HG03159 (cell line): ENCODE measurements around the gene NAT9.

Source experiments
- ATAC-seq: cut with Tn5 transposase; IDR thresholded peaks from one replicate; pipeline ENCODE4 v1.9.1; 2021; ENCODE audit warnings: mild to moderate bottlenecking, moderate library complexity; ENCODE audit not compliant: unreplicated experiment

NAT9 gene

GRCh38 chr17:74763565-74764387 lies 12.4 kb downstream of the NAT9 start:
- ATAC-seq: no peak

- no peak for ATAC-seq
These were observed 14.2 kb downstream of the NAT9 start for GRCh38 chr17:74761931-74762330.

- ATAC-seq: no peak
These were observed 14.7 kb downstream of the NAT9 start for GRCh38 chr17:74761419-74761818.

- no peak for ATAC-seq
These were observed 15.6 kb downstream of the NAT9 start for GRCh38 chr17:74760404-74761105.

- ATAC-seq: no peak
These were observed 16.2 kb downstream of the NAT9 start for GRCh38 chr17:74759941-74760340.

DNA sequence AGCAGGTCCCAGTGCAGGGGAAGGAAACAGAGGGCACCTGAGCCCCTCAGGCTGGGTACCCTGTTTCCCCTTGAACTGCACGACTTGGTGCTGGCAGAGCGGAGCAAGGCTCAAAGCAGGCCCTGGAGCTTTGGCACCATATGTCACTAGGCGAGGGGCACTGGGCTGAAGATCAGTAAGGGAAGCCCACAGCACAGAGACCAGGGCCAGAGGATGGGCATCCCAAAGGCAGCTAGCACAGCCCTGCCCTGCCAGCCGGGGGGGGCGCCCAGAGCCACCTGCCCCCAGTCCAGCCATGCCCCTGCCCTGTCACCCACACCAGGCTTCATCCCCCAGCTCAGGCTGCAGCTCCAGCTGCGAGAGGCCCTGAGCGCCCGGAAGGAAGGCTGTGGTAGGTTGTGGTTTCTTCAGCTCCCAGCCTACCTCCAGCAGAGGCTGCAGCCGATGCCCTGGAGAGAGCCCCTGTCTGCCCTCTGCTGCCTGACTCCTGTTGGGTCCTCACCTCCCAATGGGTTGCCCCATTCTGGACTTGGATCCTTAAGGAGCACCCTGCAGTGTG lies 16.8 kb downstream of the NAT9 start:
- no peak for ATAC-seq

GRCh38 chr17:74758848-74759168 lies 17.3 kb downstream of the NAT9 start:
- ATAC-seq: no peak

- no peak for ATAC-seq
These were observed 18.0 kb downstream of the NAT9 start for GRCh38 chr17:74757931-74758847.

DNA sequence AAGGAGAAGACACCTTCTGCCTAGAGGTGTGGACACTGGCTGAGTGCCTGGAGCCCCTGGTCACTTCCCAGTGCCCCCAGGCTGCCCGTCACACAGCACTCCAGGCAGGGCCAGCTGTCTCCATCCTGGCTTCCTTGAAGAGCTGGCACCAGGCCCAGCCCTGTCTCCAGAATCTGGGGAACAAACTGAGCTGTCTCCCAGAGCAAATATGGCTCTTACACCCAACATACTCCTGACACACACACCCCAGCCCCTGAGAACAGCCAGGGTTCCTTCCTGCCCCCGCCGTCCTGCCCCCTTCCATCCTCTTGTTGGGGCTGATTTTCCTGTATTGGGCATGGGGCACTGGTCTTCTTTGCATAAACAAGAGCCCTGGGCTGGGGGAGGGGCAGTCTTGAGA lies 18.6 kb downstream of the NAT9 start:
- ATAC-seq: no peak

DNA sequence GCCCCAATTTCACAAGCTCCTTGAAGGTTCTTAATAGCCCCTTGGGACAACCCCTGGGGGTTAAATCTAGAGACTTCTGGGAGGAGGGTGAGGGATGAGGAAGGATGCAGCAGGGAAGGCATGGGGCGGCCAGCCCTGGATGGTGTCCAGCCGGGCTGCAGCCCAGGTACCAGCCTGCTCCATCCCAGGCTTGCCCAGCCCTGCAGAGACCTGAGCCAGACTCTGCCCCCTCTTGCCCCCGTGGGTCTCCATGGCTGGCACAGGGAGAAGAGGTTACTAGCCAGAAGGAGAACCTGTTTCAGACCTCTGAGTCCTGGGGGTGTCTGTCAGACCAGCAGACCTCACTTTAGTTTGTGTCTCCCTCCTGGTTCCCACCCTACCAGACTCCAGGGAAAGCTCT lies 19.3 kb downstream of the NAT9 start:
- no peak for ATAC-seq

DNA sequence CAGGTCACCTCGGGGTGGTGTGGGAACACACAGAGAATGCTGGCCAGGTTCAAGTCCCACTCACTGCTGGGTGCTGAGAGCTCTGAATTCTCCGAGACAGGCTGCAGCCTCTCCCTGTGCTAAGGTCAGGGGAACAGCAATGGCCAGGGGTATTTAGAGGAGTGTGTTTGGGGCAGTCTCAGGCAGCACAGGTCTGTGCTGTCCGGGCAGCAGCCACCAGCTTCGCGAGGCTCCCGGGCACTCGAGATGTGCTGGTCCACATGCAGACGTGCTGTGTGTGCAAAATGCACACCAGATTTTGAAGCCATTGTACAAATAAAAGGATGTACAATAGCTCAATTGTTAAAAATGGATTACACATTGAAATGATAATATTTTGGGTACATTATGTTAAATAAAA lies 20.6 kb downstream of the NAT9 start:
- no peak for ATAC-seq

GRCh38 chr17:74754832-74755231 lies 21.3 kb downstream of the NAT9 start:
- ATAC-seq: no peak

DNA sequence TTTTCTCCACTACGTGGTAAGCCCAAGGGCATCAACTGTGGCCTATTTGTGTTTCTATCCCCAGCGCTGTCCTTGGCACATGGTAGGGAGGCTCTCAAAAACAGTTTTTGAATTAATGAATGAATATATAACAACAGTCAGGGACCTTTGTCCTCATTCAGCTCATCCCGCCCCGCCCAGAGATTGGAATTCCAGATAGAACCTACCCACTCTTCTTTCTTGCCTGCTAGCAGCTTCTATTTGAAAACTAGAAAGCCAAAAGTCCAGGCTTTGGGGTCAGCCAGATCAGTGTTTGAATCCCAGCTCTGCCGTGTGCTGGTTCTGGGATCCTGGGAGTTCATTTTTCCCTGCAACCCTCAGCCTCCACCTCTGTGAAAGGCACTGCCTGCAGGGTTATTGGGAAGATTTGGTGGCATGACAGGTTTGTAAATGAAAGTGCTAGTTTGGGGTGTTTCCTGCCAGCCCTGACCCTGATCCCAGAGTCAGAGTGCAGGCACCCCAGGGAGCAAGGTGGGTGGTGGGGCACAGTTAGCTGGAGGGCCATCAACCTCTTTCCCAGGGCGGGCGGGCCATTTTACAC lies 23.2 kb downstream of the NAT9 start:
- ATAC-seq: no peak

- ATAC-seq: no peak
These were observed 23.7 kb downstream of the NAT9 start for GRCh38 chr17:74752415-74752814.

GRCh38 chr17:74750327-74751069 lies 25.6 kb downstream of the NAT9 start:
- no peak for ATAC-seq

- no peak for ATAC-seq
These were observed 26.2 kb downstream of the NAT9 start for GRCh38 chr17:74750039-74750326.

- peak; percentile 13 for ATAC-seq
These were observed 26.7 kb downstream of the NAT9 start for GRCh38 chr17:74749279-74750038.

DNA sequence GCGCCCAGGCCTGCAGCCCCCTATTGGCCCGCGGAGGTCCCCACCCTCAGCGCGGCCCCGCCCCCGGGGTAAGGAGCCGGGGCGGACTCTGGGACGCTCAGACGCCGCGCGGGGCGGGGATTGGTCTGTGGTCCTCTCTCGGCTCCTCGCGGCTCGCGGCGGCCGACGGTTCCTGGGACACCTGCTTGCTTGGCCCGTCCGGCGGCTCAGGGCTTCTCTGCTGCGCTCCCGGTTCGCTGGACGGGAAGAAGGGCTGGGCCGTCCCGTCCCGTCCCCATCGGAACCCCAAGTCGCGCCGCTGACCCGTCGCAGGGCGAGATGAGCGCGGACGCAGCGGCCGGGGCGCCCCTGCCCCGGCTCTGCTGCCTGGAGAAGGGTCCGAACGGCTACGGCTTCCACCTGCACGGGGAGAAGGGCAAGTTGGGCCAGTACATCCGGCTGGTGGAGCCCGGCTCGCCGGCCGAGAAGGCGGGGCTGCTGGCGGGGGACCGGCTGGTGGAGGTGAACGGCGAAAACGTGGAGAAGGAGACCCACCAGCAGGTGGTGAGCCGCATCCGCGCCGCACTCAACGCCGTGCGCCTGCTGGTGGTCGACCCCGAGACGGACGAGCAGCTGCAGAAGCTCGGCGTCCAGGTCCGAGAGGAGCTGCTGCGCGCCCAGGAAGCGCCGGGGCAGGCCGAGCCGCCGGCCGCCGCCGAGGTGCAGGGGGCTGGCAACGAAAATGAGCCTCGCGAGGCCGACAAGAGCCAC lies 27.4 kb downstream of the NAT9 start, which contains the start of gene NHERF1:
Gene NHERF1, plus strand, starts transcription at position 100 of the 750 bp plus-strand sequence. Its CDS starts 219 bp downstream, at position 319.
- ATAC-seq: peak; percentile 87

DNA sequence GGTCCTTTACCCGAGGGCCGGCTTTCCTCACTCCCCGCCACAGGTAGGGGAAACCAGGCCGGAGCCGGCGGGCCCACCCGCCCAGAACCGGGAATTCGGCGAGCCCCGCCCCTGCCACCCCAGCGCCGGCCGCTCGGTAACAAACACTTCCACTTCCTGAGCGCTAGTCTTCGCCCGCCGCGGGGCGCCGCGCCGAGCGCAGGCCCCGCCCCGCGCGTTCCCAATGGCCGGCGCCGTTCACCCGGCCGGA lies 27.9 kb downstream of the NAT9 start:
- no peak for ATAC-seq
